Measurements from ENCODE around the gene TUBGCP6.

DNA sequence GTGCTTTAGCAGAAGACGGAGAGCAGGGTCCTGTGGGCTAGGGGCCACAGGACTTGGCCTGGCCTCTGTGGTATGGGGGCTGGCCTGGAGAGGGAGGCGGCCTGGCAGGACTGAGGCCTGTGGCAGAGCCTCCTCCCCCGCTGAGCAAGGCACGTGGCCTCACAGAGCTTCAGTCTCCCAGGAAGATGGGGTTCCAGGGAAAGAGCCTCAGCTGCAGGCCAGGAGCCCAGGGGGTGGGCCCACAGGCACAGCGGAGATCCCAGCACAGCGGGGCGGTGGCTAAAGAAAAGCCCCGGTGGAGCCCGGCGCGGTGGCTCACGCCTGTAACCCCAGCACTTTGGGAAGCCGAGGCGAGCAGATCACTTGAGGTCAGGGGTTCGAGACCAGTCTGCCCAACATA lies 14.5 kb upstream of the TUBGCP6 start:
- TF ChIP-seq, protein P1, sequence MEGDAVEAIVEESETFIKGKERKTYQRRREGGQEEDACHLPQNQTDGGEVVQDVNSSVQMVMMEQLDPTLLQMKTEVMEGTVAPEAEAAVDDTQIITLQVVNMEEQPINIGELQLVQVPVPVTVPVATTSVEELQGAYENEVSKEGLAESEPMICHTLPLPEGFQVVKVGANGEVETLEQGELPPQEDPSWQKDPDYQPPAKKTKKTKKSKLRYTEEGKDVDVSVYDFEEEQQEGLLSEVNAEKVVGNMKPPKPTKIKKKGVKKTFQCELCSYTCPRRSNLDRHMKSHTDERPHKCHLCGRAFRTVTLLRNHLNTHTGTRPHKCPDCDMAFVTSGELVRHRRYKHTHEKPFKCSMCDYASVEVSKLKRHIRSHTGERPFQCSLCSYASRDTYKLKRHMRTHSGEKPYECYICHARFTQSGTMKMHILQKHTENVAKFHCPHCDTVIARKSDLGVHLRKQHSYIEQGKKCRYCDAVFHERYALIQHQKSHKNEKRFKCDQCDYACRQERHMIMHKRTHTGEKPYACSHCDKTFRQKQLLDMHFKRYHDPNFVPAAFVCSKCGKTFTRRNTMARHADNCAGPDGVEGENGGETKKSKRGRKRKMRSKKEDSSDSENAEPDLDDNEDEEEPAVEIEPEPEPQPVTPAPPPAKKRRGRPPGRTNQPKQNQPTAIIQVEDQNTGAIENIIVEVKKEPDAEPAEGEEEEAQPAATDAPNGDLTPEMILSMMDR (IDR thresholded peaks at IDR 0.05), result no peak
- TF ChIP-seq POLR2A (IDR thresholded peaks at IDR 0.05), result no peak
